Measurements from ENCODE around the gene NMB. TPM values are rescaled to one million over a fixed set of nuclear protein-coding genes. Genes with fewer than 3 reads are reported as not detected.

Gene NMB
- polyA plus RNA-seq, 1 of the 3 experiments (the other 2 are of a cell fraction) = 6.5 TPM

DNA sequence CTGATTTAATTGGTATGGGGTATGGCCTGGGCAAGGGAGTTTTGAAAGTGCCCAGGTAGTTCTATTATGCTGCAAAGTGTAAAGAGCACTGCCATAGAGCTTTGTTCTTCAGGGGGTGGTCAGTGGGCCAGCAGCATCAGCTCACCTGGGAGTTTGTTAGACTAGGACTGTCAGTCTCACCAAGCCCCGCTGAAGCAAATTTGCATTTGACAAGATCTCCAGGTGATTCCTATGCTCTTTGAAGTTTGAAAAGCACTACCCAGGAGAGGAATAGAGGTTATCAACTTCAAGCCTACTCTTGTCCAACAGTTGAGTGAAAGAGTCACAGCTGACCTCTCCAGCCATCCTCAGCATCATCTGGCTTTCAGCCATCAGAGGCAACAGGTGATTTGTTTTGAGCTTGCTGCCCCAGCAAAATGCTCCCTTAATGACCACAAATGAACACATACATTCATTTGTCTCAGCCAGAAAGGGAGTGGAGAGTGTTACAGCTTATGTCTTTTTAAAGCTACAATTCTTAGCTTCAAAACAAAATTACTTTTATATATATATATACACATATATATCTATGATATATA is 49.2 kb downstream of the NMB start (continued):
- no peak for TF ChIP-seq MEF2A (IDR thresholded peaks at IDR 0.05; ENCODE audit: borderline replicate concordance, low read depth)
- no peak for TF ChIP-seq POLR2AphosphoS5 (IDR thresholded peaks at IDR 0.05; ENCODE audit: low read depth, low read length)

- Histone ChIP-seq H4K20me1 (ENCODE audit: insufficient read depth) (0 out of 2 replicates have a peak, but pooled peaks cover 10% of the 10 kb centered on the region), H3K36me3 (replicated peaks in 1 of 2; ENCODE audit: control insufficient read depth in 1 of 2, insufficient read depth in 2 of 2, low read length in 1 of 2) (peaks cover 25 to 51% of the 10 kb centered on the region in 2 experiments), H3K4me1 (ENCODE audit: control insufficient read depth in 1 of 2, insufficient read depth in 2 of 2, low read depth in 1 of 2, low read length in 1 of 2) (peaks cover 0 to 11% of the 10 kb centered on the region in 2 experiments; a peak in 1 of 4 replicates), H3K4me2 (no peak overlapping the region), H3F3A (replicated peaks; ENCODE audit: insufficient read depth) (no peaks in the 10 kb centered on the region), H3K9ac (no peak overlapping the region), H3K4me3 (ENCODE audit: low read depth in 2 of 2, low read length in 1 of 2) (no peak overlapping the region), H3K27ac (ENCODE audit: low read depth in 2 of 2, low read length in 1 of 2) (no peak overlapping the region), H3K27me3 (ENCODE audit: insufficient read depth) (no peaks in the 10 kb centered on the region), H3K9me3 (no peaks in the 10 kb centered on the region), H3K79me2 (ENCODE audit: insufficient read depth) (peaks cover 76% of the 10 kb centered on the region), H3K9me2 (no peaks in the 10 kb centered on the region), H2AFZ (ENCODE audit: low read depth) (no peak overlapping the region)
- 77% methylated on average over 8 of the region's 8 CpGs for WGBS (ENCODE audit: low lambda C conversion rate)
- TF ChIP-seq RCOR1 (IDR thresholded peaks at IDR 0.05; ENCODE audit: low read length) (no peak), EZH2phosphoT487 (IDR thresholded peaks at IDR 0.05; ENCODE audit: borderline replicate concordance, low read depth) (no peak), USF1 (IDR thresholded peaks at IDR 0.05; ENCODE audit: borderline replicate concordance, low read depth) (no peak), YY1 (IDR thresholded peaks at IDR 0.05; ENCODE audit: low read depth) (no peak), ELF1 (IDR thresholded peaks at IDR 0.05) (no peak), RFX5 (IDR thresholded peaks at IDR 0.05; ENCODE audit: low read length) (no peak), JUND (IDR thresholded peaks at IDR 0.05) (no peak), TAF1 (IDR thresholded peaks at IDR 0.05; ENCODE audit: borderline replicate concordance, low read depth, low read length) (no peak), NFIC (IDR thresholded peaks at IDR 0.05; ENCODE audit: borderline replicate concordance) (no peak), GATA2 (CRISPR knock-in tag; IDR thresholded peaks at IDR 0.05) (no peak), RXRA (IDR thresholded peaks at IDR 0.05; ENCODE audit: borderline replicate concordance, low read depth) (no peak), MXI1 (IDR thresholded peaks at IDR 0.05; ENCODE audit: low read depth, low read length) (no peak), PBX3 (IDR thresholded peaks at IDR 0.05) (no peak), CHD2 (IDR thresholded peaks at IDR 0.05; ENCODE audit: low read length, partially characterized antibody) (no peak), FOXJ3 (CRISPR knock-in tag; IDR thresholded peaks at IDR 0.05) (no peak), CTCF (IDR thresholded peaks at IDR 0.05) (no peak), SIN3A (IDR thresholded peaks at IDR 0.05; ENCODE audit: borderline replicate concordance, low read depth, low read length) (no peak)
- TF ChIP-seq, protein P1, sequence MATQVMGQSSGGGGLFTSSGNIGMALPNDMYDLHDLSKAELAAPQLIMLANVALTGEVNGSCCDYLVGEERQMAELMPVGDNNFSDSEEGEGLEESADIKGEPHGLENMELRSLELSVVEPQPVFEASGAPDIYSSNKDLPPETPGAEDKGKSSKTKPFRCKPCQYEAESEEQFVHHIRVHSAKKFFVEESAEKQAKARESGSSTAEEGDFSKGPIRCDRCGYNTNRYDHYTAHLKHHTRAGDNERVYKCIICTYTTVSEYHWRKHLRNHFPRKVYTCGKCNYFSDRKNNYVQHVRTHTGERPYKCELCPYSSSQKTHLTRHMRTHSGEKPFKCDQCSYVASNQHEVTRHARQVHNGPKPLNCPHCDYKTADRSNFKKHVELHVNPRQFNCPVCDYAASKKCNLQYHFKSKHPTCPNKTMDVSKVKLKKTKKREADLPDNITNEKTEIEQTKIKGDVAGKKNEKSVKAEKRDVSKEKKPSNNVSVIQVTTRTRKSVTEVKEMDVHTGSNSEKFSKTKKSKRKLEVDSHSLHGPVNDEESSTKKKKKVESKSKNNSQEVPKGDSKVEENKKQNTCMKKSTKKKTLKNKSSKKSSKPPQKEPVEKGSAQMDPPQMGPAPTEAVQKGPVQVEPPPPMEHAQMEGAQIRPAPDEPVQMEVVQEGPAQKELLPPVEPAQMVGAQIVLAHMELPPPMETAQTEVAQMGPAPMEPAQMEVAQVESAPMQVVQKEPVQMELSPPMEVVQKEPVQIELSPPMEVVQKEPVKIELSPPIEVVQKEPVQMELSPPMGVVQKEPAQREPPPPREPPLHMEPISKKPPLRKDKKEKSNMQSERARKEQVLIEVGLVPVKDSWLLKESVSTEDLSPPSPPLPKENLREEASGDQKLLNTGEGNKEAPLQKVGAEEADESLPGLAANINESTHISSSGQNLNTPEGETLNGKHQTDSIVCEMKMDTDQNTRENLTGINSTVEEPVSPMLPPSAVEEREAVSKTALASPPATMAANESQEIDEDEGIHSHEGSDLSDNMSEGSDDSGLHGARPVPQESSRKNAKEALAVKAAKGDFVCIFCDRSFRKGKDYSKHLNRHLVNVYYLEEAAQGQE (IDR thresholded peaks at IDR 0.05; ENCODE audit: low read depth, low read length) = no peak
- no peak for DNase-seq
- ChIA-PET POLR2A (no interaction called here), CTCF (interaction anchor here (1.9 kb wide), 1 partner anchor 14 kb away, joined by 4 read pairs; no protein-coding TSS in a partner anchor)
Measured at GRCh38 chr15:84606653-84607120, 51.3 kb downstream of the NMB start.

All from SK-N-SH (cell line).